AG08396 (cell line): ENCODE results near the gene HERC2.
"Not testable (repeated sequence)": the region's sequence is repeated elsewhere in the genome, so short reads cannot be mapped to it uniquely, and the experiment has no call there.

ENCODE experiments used
- DNase-seq: peaks from one replicate; pipeline ENCODE4 v3.0.0; 2012; ENCODE audit warnings: low spot score, mixed read lengths

Gene HERC2

GRCh38 chr15:28221696-28222095 lies 100.3 kb downstream of the HERC2 start:
- not testable (repeated sequence) for DNase-seq

DNA sequence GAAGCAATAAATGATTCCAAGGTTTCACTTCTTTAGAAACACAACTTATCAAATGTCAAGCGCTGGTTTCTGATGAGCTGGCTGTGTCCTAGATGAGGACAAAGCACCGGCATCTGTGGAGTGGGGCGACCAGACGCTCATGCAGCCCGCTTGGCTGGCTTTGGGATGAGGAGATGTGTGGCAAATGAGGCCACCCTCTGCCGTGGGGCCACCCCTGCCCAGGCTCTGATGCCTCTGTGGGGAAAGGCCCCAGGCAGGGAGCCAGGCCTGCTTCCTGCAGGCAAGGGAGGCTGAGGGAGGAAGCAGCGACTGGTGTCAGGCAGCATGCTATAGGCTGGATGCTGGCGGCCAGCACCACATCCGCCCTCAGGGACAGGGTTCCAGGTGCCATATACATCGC lies 102.9 kb downstream of the HERC2 start:
- no peak for DNase-seq

DNA sequence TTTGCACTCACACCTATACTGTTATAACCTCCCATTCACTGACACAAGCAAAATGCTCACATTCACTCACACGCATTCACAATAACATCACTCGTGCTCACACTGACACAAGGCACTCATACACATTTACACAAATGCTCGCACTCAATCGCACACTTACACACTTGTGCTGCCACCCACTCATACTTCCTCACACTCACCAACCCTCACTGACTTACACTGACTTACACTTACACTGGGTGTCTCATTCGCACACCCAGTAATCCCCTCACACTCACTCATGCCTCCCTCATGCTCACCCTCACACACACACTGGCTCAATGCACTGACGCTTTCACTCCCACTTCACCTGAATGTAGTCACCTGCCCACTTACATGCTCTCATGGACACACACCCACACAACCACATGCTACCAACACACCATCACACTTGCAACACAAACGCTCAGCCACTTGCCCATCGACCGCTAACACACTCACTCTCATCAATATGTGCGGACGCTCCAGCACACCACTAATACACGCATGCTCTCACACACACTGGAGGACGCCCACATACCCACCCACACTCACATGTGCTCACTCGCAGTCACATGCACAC lies 104.9 kb downstream of the HERC2 start:
- DNase-seq: not testable (repeated sequence)

DNA sequence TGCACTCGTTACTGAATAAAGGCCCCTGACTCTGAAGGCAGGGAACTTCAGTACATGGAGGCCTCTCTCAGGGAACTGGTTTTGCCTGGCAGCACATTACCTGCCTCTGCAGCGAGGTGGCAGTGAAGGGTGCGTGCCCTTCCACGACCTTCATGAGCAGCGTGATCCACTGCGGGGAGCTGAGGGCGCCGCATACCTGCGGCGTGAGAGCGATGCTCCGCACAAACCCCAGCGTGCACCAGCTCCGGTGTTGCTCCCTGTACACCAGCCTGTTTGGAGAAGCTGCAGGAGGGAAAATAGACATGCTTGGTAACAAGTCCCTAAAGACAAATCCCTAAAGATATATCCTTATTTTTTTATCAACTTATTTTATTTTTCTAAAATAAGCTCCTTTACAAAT lies 106.5 kb downstream of the HERC2 start:
- DNase-seq: not testable (repeated sequence)

DNA sequence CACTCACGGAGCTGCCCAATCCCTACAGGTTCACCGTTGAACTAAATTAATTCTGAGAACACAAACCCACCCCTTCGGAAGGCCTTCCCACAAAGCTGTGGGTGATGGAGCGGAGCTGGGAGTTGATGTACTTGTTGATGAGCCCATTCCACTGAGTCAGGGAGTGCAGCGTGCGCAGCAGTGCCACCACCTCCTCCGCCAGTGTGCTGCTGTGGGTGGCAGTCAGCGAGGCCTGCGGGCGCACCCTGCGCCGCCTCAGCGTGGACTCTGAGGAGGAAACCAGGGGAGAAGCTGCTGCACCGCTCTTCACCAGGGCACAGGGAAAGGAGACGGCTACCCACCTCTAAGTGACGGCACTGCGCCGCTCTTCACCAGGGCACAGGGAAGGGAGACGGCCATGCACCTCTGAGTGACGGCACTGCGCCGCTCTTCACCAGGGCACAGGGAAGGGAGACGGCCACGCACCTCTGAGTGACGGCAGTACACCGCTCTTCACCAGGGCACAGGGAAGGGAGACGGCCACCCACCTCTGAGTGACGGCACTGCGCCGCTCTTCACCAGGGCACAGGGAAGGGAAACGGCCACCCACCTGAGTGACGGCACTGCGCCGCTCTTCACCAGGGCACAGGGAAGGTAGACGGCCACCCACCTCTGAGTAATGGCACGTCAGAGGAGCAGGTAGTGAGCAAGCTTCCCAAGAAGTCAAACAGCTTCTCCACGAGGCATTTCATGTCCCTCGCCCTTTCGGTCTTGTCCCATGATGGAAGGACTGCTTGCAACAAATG lies 107.8 kb downstream of the HERC2 start:
- not testable (repeated sequence) for DNase-seq

GRCh38 chr15:28213393-28213792 lies 108.6 kb downstream of the HERC2 start:
- not testable (repeated sequence) for DNase-seq

DNA sequence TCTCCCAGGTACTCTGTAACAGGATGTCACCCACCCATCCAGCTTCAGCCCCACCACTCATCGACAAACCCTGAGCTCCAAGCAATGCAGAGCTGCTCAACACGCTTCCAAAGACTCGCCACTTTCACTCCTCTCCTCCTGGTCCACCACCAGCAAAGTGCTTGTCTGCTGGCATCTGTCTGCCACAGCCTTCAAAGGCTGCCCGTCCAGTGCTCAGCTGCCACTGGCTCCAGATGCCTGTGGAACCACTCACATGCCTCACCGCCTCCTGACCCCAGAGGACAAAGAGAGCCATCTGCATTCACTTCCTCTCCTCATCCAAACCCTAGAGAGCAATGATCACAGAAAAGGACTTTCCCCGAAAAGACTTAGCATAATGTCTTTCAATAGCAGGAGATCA lies 113.4 kb downstream of the HERC2 start:
- no peak for DNase-seq

DNA sequence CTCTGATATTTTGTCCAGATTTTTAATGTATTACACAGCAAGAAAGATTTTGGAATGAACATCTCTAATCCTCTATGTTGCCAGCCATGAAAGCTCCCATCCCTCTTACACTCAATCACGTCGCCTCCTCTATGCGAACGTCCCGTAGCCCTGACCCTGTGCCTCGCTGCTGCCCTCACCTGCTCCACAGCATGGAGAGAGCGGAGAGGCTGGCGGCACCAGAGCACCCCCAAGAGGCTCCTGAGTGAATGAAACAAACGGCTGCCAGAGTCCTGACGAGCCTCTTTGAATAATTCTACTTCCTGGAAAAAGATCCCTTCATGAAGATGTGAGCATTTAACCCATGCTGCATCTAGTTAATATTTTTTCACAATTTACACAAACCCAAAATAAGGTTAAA lies 116.3 kb downstream of the HERC2 start:
- not testable (repeated sequence) for DNase-seq

DNA sequence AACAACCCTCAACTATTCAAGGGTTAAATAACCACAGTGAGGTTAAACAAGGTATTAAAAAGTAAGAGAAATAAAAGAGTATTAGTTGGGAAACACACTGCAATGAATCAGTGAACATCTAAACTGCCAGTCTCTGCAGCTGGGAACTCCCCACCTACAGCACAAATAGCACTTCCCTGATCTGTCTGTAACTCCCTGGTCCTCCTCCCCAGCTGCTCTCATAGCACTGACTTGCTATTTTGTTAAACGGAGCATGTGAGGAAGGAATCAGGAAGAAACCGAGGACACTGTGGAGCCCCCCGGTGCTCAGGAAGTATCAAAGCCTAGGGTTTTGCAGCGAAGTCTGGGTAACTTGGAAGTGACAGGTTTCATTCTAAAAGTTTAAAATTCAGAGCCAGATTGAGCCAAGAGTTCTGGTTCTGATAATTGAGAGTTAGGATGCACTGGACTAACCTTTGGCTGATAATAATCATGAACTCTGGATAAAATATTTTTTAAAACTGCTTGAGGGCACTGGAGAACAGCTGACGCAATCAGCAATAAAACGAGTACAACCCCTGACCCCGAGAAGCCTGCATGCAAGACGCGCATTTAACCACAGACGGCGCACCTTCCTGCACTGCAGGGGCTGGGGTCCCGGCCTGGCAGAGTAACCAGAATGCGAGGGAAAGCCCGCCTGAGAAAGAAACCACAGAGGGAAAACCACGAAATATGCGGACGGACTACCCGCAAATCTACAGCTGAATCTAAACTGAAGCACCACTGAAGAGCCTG lies 118.7 kb downstream of the HERC2 start:
- not testable (repeated sequence) for DNase-seq

GRCh38 chr15:28202124-28202523 lies 119.9 kb downstream of the HERC2 start:
- DNase-seq: not testable (repeated sequence)

- DNase-seq: not testable (repeated sequence)
Observed at GRCh38 chr15:28198215-28198614, 123.8 kb downstream of the HERC2 start.

DNA sequence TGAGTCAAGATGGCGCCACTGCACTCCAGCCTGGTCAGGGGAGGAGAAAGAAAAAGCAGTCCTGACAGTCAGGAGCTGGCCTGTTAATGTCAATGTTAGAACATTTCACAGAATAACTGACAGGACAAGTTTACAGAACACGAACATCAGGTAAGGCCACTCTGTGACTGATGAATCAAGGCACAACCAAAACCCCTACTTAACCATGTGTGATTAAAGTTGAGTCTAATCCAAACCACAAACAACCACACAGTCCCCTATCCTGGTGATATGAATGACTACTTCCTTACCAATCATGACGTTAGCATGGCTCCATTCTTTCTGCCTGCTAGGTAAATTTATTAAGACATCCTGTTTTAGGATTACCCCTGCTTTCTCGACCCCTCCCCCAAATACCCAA lies 124.3 kb downstream of the HERC2 start:
- not testable (repeated sequence) for DNase-seq

DNA sequence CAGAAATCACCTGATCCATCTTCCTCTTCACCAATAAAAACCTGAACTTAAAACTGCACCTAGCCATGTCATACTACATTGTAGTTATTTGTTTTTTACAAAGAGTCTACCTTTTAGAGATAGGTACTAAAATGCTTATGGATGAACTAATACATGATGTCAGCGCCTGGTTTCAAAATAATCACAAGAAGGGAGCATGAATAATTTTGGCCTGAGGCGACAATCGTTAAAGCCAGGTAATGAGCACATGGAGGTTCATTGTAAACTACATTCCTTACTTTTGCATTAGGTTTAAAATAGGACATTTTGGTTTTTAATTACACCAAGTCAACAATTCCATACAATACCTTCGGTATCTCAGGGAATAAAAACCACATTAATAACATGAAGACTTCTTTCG lies 125.4 kb downstream of the HERC2 start:
- not testable (repeated sequence) for DNase-seq

DNA sequence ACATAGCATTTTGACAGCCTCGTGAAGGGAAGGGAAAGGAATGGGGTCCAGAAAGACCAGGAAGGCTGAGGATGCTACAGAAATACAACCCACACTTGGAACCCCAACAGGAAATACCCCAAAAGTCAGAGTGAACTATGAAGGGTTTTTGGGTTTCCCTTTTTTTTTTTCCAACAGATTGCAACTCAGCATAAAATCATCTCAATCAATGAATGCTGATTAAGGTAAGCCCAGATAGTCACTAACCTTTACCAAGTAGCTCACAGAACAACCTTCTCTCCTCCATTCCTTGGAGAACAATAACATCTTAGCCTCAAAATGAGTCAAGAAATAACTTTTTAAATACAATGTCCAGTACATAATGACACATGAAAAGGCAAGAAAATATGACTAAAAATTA lies 129.2 kb downstream of the HERC2 start:
- DNase-seq: no peak

DNA sequence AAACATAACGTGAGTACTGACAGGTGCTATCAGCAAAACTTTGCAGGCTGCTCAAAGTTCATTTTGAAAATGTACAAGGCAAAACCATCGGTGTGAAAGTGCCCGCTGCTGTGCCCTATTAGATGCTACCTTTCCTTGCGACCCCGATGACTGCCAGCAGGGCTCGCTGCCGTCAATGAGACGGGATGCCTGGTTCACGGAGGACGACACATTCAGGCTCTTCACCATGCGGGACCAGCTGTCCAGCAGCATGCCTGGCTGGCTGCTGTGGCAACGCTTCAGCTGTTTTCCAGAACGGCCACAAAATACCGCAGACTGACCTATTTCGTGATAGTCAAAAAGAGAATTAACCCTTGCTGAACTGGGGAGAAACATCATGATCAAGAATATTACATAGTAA lies 130.1 kb downstream of the HERC2 start:
- peak; percentile 89 for DNase-seq

DNA sequence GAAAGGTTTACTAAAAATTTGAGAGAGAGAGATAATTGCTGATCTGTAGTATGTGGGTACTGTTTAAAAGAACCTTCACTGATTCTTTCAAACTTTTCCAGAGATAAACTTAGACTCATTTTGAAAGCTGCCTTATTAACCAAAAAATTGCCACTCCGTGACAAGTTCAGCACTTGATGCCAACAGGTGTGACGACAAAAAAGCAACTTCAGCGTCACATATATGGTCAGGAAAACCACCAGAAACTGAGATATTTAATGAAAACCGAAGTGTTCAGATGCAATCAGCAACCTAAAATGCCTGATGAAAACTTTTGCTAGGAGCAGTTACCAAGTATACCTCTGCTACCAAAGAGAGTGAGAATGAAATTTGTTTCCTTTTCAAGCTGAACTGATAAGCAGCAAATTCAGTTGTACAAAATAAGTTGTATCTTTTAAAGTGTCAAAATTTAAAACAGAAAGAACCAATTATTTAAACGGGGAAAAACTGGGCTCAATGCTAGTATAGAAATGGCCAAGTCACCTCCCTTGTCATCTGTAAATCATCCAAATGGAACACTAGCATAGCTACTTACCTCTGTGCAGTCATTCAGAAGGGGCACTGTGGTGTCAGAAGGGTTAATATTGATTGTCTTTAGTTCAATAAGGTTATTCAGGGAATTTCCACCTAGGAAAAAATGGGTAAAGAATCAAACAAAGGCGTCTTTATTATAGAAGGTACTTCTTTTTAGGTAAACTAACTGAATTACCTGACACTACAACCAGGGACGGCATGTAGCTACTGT lies 131.4 kb downstream of the HERC2 start:
- no peak for DNase-seq

- no peak for DNase-seq
Observed at GRCh38 chr15:28185148-28185895, 136.7 kb downstream of the HERC2 start.

DNA sequence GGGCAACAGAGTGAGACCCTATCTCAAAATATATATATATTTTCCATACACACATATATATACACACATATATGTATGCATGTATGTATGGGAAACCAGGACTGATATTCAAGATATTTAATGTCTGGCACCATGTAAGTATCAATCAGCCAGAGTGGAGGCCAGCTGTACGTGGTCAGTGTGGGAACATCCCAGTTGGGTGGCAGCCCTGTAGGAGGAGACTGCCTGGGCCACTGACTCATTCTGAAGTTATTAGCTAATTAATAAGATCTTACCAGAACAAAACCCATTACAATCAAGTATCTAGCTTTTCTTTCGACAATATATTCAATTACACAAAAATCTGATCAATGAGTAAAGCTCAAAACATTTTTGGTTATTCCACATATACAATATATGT lies 137.8 kb downstream of the HERC2 start:
- peak; percentile 37 for DNase-seq

GRCh38 chr15:28182731-28183130 lies 139.2 kb downstream of the HERC2 start:
- no peak for DNase-seq

GRCh38 chr15:28182216-28182615 lies 139.8 kb downstream of the HERC2 start:
- no peak for DNase-seq

DNA sequence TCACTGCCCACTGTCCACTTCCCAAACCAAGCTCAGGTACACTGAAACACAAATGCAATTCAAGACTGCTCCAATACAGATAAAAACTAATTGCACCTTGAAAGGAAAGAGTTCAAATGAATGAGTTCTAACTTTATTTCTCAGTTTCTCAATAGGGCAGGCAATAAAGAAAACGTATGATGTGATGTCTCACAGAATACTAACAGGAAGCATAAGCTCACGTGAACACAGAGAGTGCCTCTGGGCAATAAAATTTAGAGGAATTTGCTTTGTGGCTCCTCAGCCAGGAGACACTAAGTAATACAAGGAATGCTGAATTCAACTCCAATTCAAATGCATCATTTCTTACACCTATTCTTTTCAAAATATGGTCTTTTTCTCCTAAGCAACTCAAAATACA lies 140.6 kb downstream of the HERC2 start:
- DNase-seq: no peak
